BE2C (cell line): ENCODE data around the gene NOBOX.

ENCODE experiments used
- DNase-seq: peaks from one replicate; pipeline ENCODE4 v3.0.0-alpha.2; 2020
- H3K27me3 ChIP-seq: fragments of 250-450 bp; sonication (Bioruptor Pico); 2 replicates; pipeline ENCODE4 v1.5.1; 2020; ENCODE audit warnings: mild to moderate bottlenecking
- H3K36me3 ChIP-seq: fragments of 250-450 bp; sonication (Bioruptor Pico); 2 replicates; pipeline ENCODE4 v1.5.1; 2020; ENCODE audit warnings: mild to moderate bottlenecking
- H3K4me1 ChIP-seq: fragments of 250-450 bp; sonication (Bioruptor Pico); 2 replicates; pipeline ENCODE4 v1.5.1; 2020
- H3K4me3 ChIP-seq: 2 replicates; pipeline ENCODE4 v1.5.1; 2011; ENCODE audit warnings: low read depth, low read length
- H3K9me3 ChIP-seq: fragments of 250-450 bp; sonication (Bioruptor Pico); 2 replicates; pipeline ENCODE4 v1.5.1; 2020
- TF ChIP-seq, protein P1 (sequence below): IDR thresholded peaks from 2 replicates; pipeline ENCODE4 v1.5.1; 2012; ENCODE audit warnings: mild to moderate bottlenecking, low read depth, low read length

NOBOX gene

GRCh38 chr7:144390481-144390880 lies 13.0 kb downstream of the NOBOX start:
- DNase-seq: no peak
- TF ChIP-seq, protein P1, sequence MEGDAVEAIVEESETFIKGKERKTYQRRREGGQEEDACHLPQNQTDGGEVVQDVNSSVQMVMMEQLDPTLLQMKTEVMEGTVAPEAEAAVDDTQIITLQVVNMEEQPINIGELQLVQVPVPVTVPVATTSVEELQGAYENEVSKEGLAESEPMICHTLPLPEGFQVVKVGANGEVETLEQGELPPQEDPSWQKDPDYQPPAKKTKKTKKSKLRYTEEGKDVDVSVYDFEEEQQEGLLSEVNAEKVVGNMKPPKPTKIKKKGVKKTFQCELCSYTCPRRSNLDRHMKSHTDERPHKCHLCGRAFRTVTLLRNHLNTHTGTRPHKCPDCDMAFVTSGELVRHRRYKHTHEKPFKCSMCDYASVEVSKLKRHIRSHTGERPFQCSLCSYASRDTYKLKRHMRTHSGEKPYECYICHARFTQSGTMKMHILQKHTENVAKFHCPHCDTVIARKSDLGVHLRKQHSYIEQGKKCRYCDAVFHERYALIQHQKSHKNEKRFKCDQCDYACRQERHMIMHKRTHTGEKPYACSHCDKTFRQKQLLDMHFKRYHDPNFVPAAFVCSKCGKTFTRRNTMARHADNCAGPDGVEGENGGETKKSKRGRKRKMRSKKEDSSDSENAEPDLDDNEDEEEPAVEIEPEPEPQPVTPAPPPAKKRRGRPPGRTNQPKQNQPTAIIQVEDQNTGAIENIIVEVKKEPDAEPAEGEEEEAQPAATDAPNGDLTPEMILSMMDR: no peak
- Histone ChIP-seq H3K4me3 (no peak overlapping the region), H3K4me1 (peaks cover 4% of the 10 kb centered on the region; the same call in 1 of the 2 replicates), H3K9me3 (no peaks in the 10 kb centered on the region), H3K36me3 (no peaks in the 10 kb centered on the region), H3K27me3 (0 out of 2 replicates have a peak, but pooled peaks cover 5% of the 10 kb centered on the region)

DNA sequence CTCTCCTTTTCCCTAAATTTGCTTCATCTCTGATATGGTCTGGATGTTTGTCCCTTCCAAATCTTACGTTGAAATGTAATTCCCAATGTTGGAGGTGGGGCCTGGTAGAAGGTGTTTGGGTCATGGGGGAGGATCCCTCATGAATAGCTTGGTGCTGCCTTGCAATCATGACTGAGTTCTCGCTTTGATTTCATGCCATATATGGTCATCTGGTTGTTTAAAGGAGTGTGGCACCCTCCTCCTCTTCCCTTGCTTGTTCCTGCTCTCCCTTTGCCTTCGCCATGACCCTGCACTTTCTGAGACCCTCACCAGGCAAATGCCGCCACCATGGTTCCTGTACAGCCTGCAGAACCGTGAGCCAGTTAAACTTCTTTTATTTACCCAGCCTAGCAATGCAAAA lies 14.5 kb downstream of the NOBOX start:
- Histone ChIP-seq H3K27me3 (no peaks in the 10 kb centered on the region), H3K9me3 (no peaks in the 10 kb centered on the region), H3K36me3 (no peaks in the 10 kb centered on the region), H3K4me1 (peaks cover 4% of the 10 kb centered on the region; the same call in 1 of the 2 replicates), H3K4me3 (no peak overlapping the region)
- TF ChIP-seq, protein P1: no peak
- DNase-seq: no peak

- Histone ChIP-seq H3K27me3 (no peaks in the 10 kb centered on the region), H3K9me3 (no peaks in the 10 kb centered on the region), H3K36me3 (no peaks in the 10 kb centered on the region), H3K4me3 (no peak overlapping the region), H3K4me1 (peaks cover 4% of the 10 kb centered on the region; the same call in 1 of the 2 replicates)
- DNase-seq: no peak
- TF ChIP-seq, protein P1: no peak
These were observed 16.8 kb downstream of the NOBOX start for GRCh38 chr7:144386741-144387140.

DNA sequence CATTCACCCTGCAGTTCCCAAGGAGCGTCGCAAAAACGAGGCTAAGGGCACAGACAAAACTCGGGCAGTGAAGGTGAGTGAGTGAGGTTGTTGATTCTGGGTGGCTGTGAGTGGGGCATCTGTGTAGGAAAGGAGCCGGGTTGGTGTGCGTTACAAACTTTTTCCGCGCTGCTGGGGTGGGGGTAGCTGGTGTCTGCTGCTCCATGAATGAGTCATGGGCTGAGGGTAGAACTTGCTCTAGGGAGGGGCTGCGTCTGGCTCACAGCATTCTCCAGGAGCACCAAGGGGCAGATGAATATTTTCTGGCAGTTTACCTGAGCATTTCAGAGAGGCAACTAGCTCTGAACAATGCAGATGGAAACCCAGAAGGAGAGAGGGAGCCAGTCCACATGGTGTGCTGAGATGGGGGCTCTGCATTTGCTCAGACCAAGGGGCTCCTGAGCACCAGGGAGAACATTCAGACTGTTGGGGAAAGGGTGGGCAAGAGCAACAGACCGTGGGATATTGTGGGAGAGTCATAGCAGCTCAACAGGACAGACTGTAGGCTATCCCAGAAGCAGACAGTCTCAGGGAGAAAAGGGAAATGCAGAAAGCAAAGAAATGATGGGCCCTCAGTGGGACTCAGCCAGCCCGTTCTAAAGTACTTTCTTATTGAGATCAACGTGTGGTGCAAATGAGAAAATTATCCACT lies 18.8 kb downstream of the NOBOX start:
- Histone ChIP-seq H3K27me3 (no peaks in the 10 kb centered on the region), H3K9me3 (no peaks in the 10 kb centered on the region), H3K4me1 (no peaks in the 10 kb centered on the region), H3K36me3 (no peaks in the 10 kb centered on the region), H3K4me3 (no peak overlapping the region)
- no peak for DNase-seq
- TF ChIP-seq, protein P1: no peak

- no peak for DNase-seq
- H3K36me3 ChIP-seq: no peaks in the 10 kb centered on the region
- H3K4me1 ChIP-seq: no peaks in the 10 kb centered on the region
- no peaks in the 10 kb centered on the region for H3K9me3 ChIP-seq
- TF ChIP-seq, protein P1: no peak
- no peak overlapping the region for H3K4me3 ChIP-seq
- H3K27me3 ChIP-seq: no peaks in the 10 kb centered on the region
These were observed 19.4 kb downstream of the NOBOX start for GRCh38 chr7:144384071-144384470.

- Histone ChIP-seq H3K4me3 (no peak overlapping the region), H3K4me1 (no peaks in the 10 kb centered on the region), H3K27me3 (no peaks in the 10 kb centered on the region), H3K36me3 (no peaks in the 10 kb centered on the region), H3K9me3 (no peaks in the 10 kb centered on the region; the same call in 1 of the 2 replicates)
- TF ChIP-seq, protein P1: no peak
- no peak for DNase-seq
These were observed 23.6 kb downstream of the NOBOX start for GRCh38 chr7:144379776-144380384.
